ENCODE data around the gene OR6C76. TPM values are rescaled to one million over a fixed set of nuclear protein-coding genes. Genes with fewer than 3 reads are reported as not detected.
"Not testable (repeated sequence)": the region's sequence is repeated elsewhere in the genome, so short reads cannot be mapped to it uniquely, and the experiment has no call there.

The OR6C76 gene
- total RNA-seq: not detected

DNA sequence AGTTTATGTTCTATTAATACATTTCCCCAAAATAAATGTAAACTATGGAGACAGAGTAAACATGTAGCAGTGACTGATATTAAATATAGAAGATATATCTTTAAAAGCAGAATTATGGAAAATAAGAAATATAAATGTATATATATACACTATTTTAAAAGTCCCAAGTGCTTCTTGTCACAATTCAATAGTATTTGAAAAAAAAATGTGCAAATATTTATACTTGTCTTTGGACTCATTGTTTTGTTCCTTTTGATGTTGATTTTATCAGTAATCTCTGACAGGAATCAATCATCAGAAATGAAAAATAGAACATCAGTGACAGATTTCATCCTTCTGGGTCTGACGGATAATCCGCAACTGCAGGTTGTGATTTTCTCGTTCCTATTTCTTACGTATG is at the start of gene OR6C76:
TSS of gene OR6C76 (plus strand) at position 301 of the 400 bp plus-strand sequence. CDS start at position 301, 0 bp downstream.
- DNase-seq: no peak

DNA sequence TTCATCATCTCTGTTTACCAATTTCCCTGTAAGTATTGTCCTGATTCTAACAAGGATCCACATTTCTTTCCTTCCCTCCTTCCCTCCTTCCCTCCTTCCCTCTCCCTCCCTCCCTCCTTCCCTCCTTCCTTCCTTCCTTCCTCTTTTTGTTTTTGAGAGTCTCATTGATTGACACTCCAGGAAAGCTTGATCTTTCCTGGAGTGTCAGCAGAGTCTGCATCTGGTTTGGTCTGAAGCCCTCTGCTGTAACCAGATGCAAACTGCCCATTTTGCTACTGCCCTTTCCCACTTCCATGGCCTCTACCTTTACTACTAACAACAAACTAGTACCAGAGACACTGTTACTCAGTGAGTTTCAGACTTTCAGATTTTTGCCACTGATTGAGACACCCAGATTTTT is 40.2 kb upstream of the OR6C76 start:
- no peak for DNase-seq

DNA sequence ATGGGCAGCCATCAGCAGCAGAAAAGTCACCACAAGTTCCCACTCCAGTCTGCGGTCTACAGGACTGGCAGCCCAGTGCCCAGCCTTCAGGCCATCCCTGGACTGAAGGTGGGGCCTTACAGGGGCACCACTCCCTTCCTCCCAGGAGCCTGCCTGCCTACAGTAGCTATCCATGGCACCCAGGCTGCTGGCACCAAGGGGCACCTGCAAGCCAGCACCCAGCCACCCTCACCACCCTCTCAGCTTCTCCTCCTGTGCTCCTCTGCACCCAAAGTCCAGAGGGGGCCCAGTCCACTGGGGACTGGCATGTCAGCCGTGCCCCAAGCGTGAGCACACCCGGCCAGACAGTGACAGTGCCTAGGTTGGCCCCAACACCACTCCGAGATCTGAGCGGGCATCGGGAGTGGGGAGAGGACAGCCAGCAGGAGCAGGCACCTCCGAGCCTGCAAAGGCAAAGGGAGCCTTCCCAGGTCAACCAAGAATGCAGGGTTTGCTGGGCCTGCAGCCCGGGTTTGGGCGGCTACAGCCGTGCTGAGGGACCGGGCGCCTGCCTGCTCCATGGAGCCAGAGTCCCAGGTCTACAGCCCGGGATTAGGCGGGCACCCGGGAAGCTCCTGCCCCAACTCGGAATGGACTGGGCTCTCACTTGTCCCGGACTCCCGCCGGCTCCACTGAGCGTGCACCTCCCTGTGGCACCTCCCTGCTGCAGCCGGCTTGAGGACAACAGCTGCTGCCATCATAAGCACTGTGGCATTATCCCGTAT is 33.8 kb upstream of the OR6C76 start:
- no peak for DNase-seq

DNA sequence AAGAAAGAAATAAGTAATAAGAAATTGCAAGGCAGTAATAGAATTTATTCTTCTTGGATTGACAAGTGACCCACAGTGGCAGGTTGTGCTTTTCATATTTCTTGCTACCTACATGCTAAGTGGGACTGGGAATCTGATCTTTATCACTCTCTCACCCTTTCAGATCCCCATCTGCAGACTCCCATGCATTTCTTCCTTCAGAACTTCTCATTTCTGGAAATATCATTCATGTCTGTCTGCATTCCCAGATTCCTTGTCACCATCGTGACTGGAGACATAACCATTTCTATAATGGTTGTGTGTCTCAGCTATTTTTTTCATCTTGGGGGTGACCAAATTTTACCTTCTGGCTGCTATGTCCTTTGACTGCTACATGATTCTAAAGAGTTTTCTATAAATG is 29.7 kb upstream of the OR6C76 start:
- DNase-seq: no peak

DNA sequence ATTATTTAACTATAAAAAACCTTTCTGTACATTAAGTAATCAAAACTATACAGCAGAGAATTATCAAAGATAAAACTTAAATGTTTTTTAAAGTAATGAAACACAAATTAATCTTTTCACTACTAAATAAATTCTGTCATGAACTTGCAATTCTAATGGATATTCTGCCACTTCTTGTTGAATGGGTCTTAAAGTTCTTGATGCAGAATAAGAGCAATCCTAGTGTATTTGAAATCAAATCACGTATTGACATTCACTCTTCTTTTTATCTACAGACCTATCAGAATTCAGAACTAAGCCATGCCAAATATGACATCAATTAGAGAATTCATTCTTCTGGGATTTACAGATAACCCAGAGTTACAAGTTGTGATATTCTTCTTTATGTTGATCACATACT is 25.8 kb upstream of the OR6C76 start, which contains the start of gene OR6C65:
TSS of gene OR6C65 (plus strand) at position 301 of the 400 bp plus-strand sequence. CDS start at position 301, 0 bp downstream.
- DNase-seq: no peak

DNA sequence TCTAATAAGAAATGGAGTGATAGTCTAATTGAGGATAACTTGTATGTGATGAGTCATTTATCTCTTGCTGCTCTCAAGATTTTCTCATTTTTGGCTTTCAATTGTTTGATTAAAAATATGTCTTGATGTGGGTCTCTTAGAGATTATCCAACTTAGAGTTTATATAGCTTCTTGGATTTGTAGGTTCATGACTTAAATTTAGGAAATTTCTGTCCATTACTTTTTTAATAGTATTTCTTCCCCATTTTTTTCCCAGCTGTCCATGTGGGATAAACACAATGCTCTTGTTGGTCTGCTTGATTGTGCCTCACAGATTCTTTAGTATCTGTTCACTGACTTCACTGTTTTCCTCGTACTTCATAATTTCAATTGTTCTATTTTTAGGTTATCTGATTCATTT is 18.2 kb upstream of the OR6C76 start:
- DNase-seq: no peak

DNA sequence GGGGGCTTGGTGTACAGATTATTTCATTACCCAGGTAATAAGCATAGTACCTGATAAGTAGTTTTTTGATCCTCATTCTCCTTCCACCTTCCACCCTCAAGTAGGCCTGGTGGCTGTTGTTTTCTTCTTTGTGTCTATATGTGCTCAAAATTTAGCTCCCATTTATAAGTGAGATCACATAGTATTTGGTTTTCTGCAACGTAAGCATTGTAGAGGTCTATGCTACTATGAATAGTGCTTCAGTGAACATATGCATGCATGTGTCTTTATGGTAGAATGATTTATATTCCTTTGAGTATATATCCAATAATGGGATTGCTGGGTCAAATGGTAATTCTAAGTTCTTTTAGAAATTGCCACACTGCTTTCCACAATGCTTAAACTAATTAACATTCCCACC is 16.9 kb upstream of the OR6C76 start:
- DNase-seq: not testable (repeated sequence)

DNA sequence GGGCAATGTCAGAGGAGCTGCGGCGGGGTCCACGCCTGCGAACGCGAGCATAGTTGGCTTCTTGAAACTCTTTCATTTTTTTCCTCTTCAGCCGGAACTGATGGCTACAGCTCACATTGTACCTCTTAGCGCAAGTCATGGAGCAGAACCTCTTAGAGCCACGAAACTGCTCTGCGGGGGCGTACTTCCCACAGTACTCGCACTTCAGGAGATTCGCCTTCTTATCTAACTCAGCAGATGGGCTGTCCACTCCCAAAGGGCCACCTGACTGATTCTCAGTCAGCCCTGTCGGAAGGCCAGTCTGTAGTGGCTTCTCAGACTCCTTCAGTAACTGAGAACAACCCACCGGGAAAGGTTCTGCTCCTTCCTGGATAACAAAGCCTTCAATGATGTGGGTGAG is 13.9 kb upstream of the OR6C76 start:
- not testable (repeated sequence) for DNase-seq

DNA sequence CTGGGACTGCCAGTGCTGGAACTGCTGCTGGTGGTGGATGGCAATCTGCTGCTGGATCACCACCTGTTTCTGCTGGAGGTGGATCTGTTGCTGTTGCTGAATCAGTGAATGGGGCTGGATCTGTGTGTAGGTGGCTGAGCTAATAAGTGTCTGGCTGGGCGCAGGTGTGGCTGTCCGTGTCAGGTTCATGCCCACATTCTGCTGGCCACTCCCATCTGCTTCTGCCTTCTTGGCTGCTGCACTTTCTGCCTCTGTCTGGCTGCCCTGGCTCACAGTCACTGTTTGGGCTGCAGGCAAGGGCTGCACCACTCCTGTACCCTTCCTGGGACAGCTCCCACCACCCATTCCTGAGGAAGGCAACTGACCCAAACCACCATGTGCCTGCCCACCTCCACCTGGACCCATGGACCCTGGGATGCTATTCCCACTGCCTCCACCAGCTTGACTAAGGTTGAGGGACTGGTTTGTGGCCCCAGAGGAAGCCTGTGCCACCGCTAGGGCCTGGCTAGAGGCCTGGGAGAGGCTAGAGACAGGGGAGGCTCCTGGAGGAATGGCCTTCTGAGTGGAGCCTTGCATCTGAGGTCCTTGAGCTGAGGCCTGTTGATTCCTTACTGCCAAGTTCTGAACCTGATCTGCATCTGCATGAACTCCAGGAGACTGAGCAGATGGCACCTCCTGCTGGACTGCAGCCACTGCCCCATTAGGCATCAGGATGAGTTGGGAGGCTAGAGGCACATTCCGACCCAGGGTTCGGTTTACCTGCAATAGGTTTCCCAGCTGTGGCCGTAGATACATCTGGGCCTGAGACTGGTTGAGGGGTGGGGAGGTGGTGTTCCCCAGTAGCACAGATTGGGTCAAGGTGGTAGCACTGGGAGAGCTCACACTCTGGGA is 12.3 kb upstream of the OR6C76 start:
- DNase-seq: not testable (repeated sequence)

DNA sequence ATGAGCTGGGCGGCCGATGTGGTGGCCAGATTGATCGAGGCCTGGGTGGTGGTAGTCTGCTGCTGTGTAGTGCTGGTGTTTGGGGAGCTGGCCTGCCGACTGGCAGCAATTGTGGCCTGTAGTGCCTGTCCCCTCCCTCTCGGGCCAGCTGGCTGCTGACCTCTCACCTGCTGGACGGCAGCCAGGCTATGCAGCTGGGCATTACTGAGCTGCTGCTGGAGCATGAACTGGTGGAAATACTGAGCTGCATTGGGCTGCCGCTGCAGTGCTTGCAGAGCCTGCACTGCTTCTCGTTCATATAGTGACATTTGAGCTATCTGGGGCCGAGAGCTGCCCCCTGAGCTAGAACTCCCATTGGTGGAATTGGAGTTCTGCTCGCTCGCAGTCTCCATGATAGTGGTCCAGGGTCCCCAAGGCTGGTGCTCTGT is 11.6 kb upstream of the OR6C76 start:
- not testable (repeated sequence) for DNase-seq

DNA sequence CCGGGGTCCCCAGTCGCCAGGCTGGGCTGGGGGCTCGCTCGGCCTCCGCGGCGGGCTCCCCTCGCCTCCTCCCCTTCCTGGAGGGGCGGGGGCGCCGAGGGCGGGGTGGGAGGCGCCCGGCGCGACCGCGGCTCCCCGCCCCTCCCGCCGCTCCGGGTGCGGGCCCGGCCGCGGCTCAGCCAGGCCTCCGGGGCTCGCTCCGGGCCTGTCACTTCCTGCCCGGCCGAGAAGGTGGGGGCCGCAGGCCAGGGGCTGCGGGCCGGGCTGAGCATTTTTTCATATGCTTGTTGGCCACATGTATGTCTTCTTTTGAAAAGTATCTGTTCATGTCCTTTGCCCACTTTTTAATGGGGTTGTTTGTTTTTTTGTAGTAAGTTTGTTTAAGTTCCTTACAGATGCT is 11.2 kb upstream of the OR6C76 start:
- DNase-seq: not testable (repeated sequence)

DNA sequence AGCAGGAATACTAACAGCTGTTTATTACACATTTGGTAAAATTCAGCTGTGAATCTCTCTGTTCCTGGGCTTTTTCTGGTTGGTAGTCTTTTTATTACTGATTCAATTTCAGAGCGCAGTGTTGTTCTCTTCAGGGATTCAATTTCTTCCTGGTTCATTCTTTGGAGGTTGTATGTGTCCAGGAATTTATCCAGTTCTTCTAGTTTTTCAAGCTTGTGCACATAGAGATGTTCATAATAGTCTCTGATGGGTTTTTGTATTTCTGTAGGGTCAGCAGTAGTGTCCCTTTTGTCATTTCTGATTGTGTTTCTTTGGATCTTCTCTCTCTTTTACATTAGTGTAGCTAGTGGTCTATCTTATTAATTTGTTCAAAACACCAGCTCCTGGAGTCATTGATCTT is 9.1 kb upstream of the OR6C76 start:
- DNase-seq: no peak

DNA sequence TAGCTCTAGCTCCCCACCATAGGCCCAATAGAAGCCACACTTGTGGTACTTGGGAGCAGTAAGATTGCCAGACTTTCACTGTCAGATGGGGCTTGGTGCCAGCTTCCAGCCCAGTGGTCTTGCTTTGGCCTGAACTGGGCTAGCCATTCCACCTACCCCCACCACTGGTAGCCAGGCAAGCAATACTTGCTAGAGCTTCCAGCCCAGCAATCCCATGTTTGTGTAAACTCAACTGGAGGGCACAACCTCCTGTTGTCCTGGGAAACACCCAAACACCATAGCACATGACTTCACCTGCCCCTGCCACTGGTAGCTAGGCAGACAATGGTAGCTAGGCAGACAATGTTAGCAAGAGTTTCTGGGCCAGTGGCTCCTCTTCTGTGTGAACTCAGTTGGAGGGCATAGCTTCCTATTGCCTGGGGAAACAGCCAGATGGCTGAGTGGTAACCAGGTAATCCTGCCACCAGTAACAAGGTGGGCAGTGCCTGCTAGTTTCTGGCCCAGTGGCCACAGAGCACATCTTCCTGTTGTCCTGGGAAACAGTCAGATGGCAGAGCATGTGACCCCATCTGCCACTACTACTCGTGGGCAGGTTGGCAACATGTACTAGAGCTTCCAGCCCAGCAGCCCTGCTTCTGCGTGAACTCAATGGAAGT is 5.6 kb upstream of the OR6C76 start:
- DNase-seq: no peak

DNA sequence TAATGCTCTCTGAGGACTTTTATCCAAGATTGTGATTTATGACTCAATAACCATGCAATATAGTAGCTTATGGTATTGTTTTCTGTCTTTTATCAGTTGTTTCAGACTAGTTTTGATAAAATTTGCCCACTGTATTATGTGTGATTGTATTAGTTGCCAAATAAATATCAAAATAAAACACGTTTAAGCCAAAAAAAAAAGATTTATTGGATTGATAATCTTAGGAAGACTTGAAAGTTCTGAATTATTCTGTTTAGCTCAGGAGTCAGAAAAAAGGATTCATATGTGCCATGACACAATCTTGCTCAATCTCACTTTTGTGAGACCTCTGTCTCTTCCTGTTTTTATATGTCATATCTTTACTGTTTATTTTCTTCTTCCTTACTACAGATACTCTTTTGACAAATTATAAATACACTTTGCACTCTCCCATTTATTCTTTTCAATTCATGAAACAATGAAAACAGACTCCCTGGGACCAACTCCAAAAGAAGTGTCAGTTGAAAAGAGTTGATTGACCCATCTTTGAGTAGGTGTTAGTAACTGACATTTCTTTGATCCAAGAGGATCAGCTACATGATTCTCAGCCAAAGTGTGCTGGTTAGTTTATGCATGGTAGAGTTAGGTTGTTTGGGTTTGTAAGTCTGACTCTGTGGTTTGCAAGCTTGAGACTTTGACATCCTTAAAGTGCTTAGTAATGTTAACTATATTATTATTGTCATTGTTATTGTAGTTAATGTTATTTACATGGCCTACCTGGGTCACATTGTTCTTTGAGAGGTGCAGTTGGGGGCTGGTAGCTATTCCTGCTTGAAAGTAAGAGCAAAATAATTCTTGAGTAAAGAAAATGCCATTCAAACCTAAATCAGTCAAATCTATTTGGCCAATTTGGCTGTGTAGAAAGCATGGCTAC is 2.5 kb downstream of the OR6C76 start:
- DNase-seq: no peak

DNA sequence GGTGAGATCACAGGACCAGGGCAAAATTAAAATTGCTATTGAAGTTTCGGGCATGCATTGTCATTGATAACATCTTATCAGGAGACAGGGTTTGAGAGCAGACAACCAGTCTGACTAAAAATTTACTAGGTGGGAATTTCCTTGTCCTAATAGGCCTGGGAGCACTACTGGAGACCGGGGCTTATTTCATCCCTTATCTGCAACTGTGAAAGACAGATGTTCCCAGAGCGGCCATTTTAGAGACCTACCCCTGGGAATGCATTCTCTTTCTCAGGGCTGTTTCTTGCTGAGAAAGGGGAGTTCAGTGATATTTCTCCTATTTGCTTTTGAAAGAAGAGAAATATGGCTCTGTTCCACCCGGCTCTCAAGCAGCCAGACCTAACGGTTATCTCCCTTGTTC is 15.2 kb downstream of the OR6C76 start:
- not testable (repeated sequence) for DNase-seq

DNA sequence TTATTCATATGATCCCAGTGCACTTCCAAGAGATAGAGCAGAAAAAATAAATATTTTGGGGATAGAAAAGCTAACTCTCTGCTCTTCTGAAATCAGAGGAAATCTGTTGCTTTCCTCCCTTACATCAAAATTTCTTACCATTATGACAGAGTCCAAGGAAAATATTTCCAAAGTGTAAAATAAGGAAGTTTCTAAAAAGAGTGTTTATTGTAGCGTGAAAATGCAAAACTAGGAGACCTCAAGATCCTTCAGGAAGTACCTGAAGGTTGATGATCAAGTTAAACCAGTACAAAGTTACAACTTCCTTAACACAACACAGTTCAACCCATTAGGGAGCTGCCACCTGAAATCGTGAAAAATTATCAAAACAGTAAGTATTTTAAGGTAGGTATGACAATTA is 17.7 kb downstream of the OR6C76 start, which contains the start of gene OR6C2:
TSS of gene OR6C2 (plus strand) at position 301 of the 400 bp plus-strand sequence. CDS start 8,138 bp downstream, outside the sequence.
- no peak for DNase-seq

DNA sequence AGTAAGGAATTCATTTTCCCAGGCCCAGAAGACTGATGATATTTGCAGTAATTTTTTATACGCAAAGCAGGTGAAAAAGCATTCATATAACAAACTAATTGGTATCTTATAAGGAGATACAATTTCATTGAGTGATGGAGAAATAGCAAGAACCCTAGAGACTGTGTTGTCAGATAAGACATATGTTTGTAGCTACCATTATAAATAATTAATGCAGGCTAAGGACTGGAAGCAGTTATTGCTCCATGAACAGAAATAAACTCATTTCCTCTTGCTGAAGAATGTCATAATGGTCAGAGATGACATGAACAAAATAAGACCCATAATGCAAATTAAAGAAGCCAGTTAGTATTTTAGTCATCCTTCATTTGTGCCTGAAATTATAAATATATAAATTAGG is 19.3 kb downstream of the OR6C76 start:
- DNase-seq: no peak

DNA sequence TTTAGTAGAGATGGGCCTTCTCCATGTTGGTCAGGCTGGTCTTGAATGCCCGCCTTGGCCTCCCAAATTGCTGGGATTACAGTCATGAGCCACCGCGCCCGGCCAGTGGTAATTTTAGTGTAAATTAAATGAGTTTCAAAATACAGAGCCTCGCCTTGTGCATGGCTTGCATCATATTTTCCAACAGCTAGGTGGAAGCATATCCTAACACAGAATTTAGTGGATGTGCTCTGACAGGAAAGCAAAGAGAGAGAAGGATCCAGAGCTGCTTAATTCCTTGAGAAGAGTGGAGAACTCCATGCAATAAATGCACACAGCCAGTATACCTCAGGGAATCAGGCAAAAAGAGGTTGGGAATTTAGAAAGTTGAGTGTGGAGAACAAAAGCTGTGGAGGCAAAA is 20.3 kb downstream of the OR6C76 start:
- no peak for DNase-seq

DNA sequence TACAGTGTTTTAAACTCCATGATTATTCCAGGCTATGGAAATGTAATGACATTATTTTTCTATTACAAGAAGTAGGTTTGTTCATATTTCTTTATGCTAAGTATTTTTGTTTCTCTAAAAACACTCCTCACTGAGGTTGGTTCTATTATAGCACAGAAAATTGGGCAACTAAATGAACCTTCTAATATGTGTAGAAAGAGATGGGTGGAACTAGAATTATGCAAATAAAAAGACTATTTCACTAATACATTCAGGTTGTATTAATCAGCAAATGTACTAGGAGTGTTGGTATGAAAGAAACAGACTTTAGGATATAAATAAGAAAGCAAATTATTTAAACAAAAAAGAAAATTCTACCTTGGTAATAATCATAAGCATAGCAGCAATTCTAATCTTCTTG is 22.8 kb downstream of the OR6C76 start:
- no peak for DNase-seq

DNA sequence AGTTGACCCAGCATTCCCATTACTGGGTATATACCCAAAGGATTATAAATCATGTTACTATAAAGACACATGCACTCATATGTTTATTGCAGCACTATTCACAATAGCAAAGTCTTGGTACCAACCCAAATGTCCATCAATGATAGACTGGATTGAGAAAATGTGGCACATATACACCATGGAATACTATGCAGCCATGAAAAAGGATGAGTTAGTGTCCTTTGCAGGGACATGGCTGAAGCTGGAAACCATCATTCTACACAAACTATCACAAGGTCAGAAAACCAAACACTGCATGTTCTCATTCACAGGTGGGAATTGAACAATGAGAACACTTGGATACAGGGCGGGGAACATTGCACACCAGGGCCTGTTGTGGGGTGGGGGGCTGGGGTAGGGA is 38.9 kb downstream of the OR6C76 start:
- DNase-seq: not testable (repeated sequence)

DNA sequence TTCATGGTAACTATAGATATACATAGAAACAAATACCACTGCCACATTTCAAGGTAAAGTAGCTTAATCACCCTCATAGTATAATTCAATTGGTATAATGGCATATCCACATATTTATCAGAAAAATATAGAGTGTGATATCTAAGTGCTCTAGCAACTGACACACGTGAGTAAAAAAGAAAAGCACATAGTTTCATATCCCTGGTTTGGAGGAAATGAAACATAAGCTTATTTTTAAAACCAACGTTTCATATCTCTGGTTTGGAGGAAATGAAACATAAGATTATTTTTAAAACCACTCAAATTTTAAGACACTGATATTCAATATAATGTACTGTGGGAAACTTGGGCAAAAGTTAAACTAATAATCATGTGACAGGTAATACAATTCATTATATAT is 41.8 kb downstream of the OR6C76 start:
- no peak for DNase-seq

All from skin of body (tissue), 2 donors.